ENCODE data around the gene PLA1A.
"Not testable (repeated sequence)": the region's sequence is repeated elsewhere in the genome, so short reads cannot be mapped to it uniquely, and the experiment has no call there.

Gene PLA1A, protein sequence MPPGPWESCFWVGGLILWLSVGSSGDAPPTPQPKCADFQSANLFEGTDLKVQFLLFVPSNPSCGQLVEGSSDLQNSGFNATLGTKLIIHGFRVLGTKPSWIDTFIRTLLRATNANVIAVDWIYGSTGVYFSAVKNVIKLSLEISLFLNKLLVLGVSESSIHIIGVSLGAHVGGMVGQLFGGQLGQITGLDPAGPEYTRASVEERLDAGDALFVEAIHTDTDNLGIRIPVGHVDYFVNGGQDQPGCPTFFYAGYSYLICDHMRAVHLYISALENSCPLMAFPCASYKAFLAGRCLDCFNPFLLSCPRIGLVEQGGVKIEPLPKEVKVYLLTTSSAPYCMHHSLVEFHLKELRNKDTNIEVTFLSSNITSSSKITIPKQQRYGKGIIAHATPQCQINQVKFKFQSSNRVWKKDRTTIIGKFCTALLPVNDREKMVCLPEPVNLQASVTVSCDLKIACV

DNA sequence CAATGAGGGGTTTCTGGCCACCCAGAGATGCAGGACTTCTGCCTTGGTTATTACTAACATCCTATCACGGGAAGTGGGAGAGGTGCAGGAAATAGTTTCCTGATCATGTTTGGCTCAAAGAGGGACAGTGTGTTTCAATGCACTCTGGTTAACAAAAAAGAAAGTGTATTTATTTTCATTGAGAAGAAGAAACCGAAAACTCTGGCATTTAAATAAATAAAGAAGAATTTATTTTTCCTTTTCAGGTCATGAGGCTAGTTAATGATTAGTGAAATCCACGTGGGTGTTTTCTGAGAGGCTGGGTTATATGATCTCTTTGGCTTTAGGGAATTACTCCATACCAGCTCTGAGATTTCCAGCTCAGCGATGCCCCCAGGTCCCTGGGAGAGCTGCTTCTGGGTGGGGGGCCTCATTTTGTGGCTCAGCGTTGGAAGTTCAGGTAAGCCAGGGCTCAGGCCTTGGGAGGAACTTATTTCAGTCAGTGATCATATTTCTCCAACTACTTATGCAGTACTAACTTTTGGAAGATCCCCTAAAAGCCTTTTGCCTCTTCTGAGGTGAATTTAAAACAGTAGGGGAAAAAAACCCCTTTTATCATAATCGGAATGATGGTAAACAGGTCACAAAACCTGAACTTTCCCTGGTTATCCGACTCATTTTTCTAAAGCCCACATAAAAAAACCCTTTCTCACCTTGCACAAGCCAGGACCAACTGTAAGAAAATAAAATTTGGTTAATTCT is at the start of gene PLA1A:
PLA1A (plus strand) TSS at position 338 of the 741 bp plus-strand sequence; CDS start at position 367, 29 bp downstream.
- DNase-seq (ENCODE audit: low read depth in 2 of 2): no peak

DNA sequence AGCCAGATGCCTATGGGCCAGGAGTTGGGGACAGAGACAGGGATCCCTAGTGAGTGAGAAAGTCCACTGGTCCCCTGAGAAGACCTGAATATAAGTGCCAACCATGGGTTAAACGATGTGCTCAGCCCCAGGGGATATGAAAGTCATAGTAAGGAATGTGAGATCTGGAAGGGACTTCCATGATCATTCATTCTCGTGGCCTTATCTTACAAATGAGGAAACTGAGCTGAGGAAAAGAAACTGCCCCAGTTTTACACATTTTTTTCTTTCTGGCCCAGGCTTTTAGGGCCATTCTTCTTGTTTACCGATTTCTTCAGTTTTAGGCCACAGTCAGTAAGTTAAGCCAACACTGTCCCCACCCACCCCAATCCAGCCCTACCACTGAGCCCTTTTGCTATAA is 49.3 kb upstream of the PLA1A start:
- DNase-seq (ENCODE audit: low read depth in 2 of 2): no peak

DNA sequence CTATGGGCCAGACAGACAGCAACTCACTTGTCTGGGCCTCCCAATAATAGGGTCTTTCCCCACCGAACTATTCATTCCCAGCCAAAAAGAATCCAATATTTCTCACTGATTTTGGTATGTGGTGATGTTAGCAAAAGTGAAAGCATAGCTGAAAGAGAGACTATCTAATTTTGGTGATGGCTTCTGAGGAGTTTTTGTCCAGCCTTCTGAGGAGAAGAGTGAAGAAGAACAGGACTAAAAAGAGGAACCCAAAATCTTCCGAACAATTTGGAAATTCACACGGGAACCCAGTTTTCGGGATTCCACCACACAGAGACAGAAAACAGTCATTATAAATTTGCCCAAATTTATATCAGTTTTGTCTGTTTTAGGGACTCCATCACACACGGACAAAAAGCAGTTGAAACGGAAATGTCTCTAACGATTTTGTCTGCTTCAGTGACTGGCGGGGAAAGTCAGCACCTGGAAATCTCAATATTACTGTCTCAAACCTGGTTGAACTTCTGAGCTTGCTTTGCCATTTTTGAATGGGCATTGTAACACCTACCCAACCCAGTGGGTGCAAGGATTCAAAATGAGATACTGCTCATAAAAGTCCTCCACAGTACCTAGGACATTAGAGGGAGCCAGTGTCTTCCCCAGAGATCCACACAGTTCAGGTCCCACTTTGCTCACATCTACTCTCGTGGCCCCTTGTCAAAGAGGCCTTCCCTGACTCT is 47.3 kb upstream of the PLA1A start:
- no peak for DNase-seq (ENCODE audit: low read depth in 2 of 2)

DNA sequence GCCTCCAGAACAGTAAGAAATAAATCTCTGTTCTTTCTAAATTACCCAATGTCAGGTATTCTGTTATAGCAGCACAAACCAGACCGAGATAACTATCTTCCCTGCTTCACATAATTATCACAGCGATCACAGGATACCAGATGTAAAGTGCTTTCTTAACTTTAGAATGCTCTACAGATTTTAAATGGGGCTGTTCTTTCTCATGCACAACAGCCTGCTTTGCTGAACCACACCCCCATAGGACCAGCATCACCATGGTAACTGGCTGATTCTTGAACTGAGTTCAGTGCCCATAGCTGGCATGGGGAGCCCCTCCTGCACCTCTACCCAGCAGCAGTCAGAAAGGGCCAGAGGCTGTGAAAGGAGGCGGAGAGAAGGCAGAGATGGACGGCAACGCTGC is 46.1 kb upstream of the PLA1A start:
- no peak for DNase-seq (ENCODE audit: low read depth in 2 of 2)

DNA sequence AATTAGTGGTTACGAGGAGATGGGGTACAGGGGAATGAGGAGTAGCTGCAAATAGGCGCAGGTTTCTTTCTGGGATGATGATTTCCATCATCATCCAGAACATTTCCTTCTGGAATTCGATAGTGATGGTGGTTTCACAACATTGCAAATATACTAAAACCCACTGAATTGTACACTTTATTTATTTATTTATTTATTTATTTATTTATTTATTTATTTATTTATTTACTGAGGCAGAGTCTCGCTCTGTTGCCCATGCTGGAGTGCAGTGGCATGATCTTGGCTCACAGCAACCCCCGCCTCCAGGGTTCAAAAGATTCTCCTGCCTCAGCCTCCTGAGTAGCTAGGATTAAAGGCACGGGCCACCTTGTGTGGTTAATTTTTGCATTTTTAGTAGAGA is 44.8 kb upstream of the PLA1A start:
- not testable (repeated sequence) for DNase-seq (ENCODE audit: low read depth in 2 of 2)

DNA sequence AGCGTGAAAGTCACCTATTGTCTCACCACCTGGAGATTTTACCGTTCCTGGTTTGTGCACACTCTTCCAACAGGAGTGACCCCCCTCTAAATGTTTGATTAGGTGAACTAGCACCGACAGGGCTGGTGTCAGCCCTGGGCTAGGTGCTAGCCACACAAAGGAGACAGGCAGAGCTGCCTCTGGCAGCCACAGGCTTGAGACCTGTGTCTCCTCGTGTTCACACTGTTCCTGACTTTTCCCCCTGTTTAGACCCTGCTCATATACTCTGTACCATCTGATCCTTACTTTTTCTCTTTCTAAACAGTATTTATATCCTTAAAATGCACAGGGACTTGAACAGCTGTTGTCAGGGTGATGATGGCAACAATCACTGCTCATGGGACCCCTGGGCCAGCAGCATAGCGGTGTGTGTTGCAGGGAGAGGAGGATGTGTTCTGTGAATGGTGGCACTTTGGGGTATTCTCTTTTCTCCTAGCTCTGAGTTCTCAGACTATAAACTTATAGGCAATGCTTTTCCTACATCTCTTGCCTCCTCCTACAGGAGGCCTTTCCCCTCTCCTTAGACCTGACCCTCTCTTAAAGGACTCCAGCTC is 43.8 kb upstream of the PLA1A start:
- DNase-seq (ENCODE audit: low read depth in 2 of 2): no peak

DNA sequence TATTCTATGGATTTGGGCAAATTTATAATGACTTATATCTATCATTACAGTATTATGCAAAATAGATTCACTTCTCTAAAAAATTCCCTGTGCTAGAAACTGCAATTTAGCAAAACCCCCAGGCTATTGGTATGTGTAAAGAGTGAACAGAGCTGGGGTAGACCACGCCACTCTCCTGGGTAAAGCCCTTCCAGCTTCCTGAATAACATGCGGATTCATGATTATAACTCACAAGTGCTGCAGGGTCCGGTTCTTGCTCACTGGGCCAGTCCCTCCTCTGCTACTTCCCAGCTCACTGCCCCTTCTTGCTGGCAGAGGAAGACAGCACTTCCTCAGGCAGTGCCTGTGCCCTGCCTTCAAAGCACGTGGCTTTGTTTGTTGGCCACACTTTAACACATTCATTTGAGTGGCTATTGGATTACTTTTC is 42.4 kb upstream of the PLA1A start:
- no peak for DNase-seq (ENCODE audit: low read depth in 2 of 2)

DNA sequence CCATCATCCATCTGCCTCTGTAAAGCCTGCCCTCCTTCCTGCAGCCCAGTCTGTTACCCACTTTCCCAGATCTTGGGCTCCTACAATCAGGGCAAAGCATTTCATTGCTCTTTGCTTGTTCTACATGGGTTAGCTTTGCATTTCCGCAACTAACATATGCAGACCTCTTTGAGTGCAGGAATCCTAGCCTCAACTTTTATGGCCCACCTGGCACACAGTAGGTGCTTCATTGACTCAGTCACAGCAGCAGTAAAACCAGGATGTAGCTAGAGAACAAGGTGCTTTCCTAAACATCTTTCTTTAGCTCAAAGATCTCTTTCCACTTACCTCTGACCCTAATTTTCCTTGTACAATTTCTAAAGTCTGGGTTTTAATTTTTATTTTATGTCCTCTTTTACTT is 41.8 kb upstream of the PLA1A start:
- DNase-seq (ENCODE audit: low read depth in 2 of 2): no peak

DNA sequence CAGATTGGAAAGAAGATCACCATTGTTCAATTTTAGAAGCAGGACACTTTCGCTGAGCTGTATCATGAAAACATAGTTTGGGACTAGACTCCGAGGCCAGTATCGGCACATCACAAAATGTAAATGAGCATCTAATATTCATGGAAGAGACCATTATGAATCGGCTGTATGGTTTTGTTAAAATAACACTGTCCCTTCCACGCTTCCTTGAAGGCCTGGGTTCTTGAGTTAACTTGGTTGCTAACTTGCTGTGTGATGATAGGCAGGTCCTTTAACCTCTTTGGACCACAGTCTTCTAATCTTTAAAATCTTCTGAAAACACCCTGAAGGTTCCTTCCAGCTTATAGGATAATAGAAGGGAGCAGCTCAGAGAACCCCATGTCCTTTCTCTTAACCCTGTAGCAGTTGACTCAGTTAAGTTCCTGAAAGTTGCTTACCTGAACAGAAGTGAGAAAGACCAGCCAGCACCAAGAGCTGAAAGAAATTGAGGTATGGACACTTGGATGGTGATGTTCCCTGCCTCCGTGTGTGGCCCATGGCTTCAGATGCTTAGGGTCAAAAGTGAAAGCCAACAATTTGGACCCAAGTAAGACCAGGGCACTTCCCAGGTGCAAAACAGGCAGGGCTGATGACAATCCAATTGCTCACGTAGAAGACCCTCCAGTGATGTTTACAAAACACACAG is 40.4 kb upstream of the PLA1A start:
- no peak for DNase-seq (ENCODE audit: low read depth in 2 of 2)

DNA sequence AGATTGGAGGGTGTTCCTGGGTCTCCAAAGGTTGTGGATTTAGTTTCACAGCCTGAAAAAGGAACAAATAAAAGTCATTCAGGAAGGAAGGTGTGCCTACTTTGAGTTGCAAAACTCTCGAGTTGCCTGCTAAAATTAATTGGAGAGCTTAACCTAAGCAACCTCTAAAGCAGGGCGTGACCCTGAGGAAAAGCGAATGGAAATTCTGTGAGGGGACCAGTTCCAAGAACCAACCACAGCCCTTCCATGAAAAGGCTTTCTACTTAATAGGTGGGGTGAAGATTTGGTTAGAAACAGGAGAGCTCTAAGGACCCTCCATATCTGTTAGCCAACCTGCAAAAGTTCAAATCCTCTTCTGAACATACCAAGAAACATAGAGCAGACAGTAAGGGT is 39.8 kb upstream of the PLA1A start:
- DNase-seq (ENCODE audit: low read depth in 2 of 2): no peak

DNA sequence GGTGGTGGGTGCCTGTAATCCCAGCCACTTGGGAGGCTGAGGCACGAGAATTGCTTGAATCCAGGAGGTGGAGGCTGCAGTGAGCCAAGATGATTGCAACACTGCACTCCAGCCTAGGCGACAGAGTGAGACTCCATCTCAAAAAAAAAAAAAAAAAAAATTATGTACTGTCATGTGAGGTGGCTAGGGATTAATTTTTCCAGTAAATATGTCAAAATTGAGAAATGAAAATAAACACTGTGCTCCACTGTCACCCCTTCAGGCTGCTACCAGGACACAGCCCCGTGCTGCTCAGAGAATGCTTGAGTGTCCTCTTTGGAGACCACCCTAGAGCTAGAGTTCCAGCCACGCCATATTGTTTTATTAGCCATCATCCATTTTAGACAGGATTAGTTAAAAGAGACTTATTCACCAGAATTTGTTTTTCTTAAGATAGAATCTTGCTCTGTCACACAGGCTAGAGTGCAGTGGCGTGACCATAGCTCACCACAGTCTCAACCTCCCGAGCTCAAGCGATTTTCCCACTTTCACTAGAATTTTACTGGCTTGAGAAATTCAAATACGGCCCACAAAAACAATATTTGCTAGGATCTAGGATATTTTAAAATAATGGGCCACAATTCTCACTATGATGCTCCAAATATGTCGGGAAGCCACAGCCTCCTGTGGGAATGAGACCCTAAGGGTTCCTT is 38.9 kb upstream of the PLA1A start:
- no peak for DNase-seq (ENCODE audit: low read depth in 2 of 2)

DNA sequence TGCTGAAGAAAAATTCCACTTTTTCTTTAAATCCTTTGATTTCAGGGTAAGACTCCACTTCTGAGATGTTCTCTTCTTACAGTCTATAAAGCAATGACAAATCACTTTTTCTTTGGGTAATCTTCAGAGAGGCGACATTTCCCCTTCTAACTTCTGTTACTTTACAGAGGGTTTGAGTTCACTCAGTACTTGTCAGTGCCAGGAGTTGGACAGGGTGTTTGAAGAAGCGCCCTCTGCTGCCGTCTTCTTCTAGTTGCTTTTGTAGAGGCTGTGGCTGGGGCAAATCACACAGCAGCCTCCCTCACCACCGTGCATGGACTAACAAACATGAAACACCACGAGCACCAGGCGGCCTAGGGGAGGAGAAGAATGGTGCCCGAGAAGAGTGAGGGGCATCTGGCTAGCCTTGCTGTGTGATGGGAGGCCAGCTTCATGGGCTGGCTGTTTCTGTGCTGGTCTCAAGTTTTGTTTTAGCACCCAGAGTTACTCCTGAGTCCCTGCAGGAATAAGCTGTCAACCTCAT is 38.2 kb upstream of the PLA1A start, which contains the start of gene CD80:
CD80 (minus strand) TSS at position 174 of the 523 bp plus-strand sequence. CDS start 1,886 bp downstream, outside the sequence.
- no peak for DNase-seq (ENCODE audit: low read depth in 2 of 2)

DNA sequence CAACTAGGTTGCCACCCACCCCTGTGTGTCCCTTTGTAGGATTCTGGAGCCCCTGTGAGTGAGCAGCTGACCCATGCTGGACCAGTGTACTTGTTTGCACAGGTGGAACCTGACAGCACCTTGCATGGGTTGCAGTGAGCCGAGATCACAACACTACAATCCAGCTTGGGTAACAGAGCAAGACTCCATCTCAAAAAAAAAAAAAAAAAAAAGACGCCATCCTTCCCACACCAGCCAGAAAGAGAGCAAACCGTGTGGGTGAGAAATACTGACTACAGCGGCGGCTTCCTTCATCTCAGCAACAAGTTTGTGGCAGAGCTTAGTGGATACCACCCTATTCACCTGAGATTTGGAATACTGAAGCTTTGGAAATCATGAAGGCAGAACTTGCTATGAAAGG is 37.5 kb upstream of the PLA1A start:
- DNase-seq (ENCODE audit: low read depth in 2 of 2): no peak

DNA sequence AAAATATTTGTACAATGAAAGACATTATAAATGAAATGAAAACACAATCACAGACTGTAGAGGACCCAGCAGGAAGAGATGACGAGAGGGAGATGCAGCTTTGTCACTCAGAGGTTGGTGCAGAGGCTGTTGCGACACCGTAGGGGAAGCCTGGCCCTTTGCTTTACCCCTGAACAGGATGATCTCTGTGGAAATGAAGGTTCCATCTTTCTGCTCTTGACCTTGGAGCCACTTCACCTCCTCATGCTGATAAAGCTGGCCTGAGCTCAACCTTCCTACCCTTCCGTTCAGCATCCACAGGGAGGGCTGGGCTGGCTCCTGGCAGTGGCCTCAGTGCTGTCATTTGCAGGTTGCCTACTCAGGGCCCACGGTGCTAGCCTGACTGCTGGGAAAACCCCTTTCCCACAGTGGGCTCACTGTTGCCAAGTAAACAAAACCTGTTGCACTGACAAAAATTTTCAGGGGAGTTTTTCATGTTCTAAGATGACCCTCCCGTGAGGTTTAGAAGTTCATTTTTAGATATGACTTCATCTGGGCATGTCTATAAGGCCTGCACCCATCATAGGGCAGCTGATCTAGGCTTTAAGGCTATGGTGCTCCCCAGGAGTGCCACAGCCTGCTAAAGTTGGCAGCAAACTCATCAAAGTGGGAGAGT is 35.3 kb upstream of the PLA1A start:
- no peak for DNase-seq (ENCODE audit: low read depth in 2 of 2)

DNA sequence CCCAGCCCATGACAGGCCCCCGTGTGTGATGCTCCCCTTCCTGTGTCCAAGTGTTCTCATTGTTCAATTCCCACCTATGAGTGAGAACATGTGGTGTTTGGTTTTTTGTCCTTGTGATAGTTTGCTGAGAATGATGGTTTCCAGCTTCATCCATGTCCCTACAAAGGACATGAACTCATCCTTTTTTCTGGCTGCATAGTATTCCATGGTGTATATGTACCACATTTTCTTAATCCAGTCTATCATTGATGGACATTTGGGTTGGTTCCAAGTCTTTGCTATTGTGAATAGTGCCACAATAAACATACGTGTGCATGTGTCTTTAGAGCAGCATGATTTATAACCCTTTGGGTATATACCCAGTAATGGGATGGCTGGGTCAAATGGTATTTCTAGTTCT is 34.4 kb upstream of the PLA1A start:
- DNase-seq (ENCODE audit: low read depth in 2 of 2): not testable (repeated sequence)

DNA sequence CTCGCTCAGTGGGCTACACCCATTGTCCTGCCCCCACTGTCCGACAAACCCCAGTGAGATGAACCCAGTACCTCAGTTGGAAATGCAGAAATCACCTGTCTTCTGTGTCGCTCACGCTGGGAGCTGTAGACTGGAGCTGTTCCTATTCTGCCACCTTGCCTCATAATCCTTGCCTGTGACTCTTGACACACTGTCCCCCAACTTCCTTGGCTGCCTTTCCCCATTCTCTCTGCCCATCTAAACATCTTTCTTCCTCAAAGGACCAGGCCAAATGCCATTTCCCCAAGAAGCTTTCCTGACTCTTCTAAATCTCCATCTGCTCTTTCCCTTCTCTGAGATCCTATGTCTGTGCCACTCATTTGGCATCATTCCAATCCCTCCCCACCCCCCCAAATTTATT is 28.5 kb upstream of the PLA1A start:
- no peak for DNase-seq (ENCODE audit: low read depth in 2 of 2)

DNA sequence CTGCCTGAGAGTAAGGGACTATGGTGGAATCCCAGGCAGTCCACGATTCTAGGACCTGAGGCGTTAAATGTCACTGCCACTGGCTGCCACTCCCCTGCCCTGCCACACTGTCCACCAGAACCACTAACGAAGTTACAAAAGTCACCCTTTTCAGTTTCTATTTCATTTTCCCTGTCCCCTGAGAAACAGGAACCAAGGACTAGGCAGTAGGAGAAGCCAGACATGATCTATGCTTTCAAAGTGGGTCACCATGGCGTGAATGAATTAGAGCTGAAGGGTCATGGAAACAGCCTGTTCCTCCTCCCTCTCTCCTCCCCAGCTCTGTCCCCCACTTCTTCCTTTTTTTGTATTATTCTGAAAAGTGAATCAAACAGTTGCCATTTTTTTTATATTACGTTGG is 27.5 kb upstream of the PLA1A start:
- no peak for DNase-seq (ENCODE audit: low read depth in 2 of 2)

DNA sequence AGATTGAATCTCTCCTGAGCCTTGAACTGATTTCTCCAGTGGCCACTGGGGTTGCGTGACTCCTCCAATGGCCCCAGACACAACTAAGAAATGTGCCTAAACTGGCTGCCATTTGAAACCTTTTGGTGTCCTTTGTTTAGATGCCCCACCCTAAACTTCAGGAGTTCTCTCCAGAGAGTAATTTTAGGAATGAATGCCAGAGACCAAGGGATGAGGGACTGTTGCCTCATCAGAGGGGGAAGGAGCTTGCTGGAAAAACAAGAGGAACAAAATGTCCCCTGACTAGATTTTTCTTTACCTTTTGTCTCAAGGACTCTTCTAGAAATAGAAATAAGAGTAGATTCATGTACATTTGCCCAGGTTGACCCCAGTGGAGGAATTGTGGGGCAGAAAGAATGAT is 26.5 kb upstream of the PLA1A start:
- DNase-seq (ENCODE audit: low read depth in 2 of 2): no peak

DNA sequence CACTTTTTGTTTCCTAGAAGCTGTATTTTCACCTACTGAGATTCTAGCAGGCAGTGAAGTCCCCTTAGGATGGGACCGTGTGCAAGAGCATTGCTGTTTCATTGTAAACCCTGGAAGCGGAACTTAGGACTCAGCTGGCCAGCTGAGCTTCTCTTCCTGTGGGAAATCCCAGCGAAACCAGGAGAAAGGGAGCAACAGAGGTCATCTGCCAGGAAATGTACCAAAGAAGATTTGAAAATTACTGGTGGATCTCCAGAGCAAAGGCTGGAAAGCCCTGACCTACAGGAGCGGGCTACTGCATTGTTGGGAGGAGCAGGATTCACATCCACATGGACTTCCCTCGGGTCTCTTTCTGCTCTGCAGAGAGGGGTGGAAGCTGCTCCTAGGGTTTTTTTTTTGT is 26.0 kb upstream of the PLA1A start:
- DNase-seq (ENCODE audit: low read depth in 2 of 2): no peak

DNA sequence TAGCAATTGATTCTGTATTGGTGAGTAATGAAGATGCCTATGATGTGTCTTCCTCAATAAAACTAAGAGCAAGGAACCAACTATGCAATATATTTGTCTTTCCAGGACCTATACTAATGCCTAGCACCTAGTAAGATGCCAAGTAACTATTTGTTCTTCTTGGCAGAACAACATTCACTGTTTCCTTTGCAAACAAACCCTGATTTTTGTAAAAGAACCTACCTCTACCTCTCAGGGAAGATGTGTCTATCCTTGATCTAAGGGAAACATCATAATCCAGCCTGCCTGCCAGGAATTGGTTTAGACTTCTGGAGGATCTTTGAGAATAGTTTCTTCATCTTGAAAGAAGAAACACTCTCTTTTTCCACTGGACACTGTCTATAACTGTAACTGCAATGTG is 22.2 kb upstream of the PLA1A start:
- no peak for DNase-seq (ENCODE audit: low read depth in 2 of 2)

Measured in fibroblast of skin of left quadriceps (primary cell).